Activated T-helper 17 cell treated with anti-CD3 and anti-CD28 coated beads, Interleukin-2, amount 50 U/mL, for 72 hours (primary cell): ENCODE results near the gene GPATCH8. TPM values are rescaled to one million over a fixed set of nuclear protein-coding genes. Genes with fewer than 3 reads are reported as not detected.
A peak's percentile ranks its signal among the peaks of the same experiment; 100 is the strongest.

Experiments used
- ATAC-seq: fragments of 150-1000 bp; cut with Tn5 transposase; replicated peaks from 2 replicates; pipeline ENCODE4 v1.10.0; 2021; ENCODE audit warnings: mild to moderate bottlenecking, moderate library complexity
- H3K27ac Mint-ChIP-seq: one replicate; pipeline ENCODE4 v1.8.0; 2022; ENCODE audit warnings: mixed read lengths
- H3K27me3 Mint-ChIP-seq: one replicate; pipeline ENCODE4 v1.8.0; 2022; ENCODE audit warnings: mixed read lengths
- H3K36me3 Mint-ChIP-seq: one replicate; pipeline ENCODE4 v1.8.0; 2022; ENCODE audit warnings: low read depth, mild to moderate bottlenecking, mixed read lengths
- H3K4me1 Mint-ChIP-seq: one replicate; pipeline ENCODE4 v1.8.0; 2022; ENCODE audit warnings: mixed read lengths
- H3K4me3 Mint-ChIP-seq: one replicate; pipeline ENCODE4 v1.8.0; 2022; ENCODE audit warnings: mild to moderate bottlenecking, mixed read lengths
- H3K9me3 Mint-ChIP-seq: one replicate; pipeline ENCODE4 v1.8.0; 2022; ENCODE audit warnings: mixed read lengths
- total RNA-seq, 2 donors: library from RNA; stranded (reverse); gene quantifications; one replicate each; pipeline ENCODE4 v1.2.3, GENCODE V29; 2022

GPATCH8 gene
- total RNA-seq, 2 donors from 2014 or later: 40.3 to 43.7 TPM

- Mint-ChIP-seq H3K27ac (no peak overlapping the region), H3K9me3 (peaks cover 3% of the 10 kb centered on the region), H3K4me1 (peaks cover 11% of the 10 kb centered on the region), H3K27me3 (peaks cover 11% of the 10 kb centered on the region), H3K36me3 (no peaks in the 10 kb centered on the region), H3K4me3 (peak overlapping the region; percentile 67)
- ATAC-seq: peak; percentile 93
These were observed 117.7 kb downstream of the GPATCH8 start for GRCh38 chr17:44385287-44386181.

DNA sequence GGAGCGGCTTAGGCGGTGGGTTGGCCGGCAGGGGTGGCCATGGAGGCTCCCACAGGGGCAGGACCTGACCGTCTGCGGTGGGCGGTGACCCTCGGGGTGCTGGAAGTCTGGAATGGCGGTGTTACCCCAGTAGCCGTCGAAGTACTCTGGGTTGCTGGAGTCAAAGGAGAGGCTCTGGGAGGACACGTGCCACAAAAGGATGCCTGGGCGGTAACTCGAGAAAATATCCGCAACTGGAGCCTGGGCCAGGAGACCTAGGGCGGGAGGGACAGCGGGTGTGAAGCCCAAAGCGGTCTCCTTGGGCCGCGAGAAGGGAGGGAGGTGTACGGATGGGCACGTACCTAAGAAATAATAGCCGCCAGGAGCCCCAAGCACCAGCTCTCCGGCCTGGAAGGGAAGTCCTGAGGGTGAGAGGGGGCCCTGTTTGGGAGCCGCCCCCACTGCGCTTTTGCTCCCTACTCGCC lies 118.4 kb downstream of the GPATCH8 start:
- Mint-ChIP-seq H3K27ac (no peak overlapping the region), H3K27me3 (peaks cover 11% of the 10 kb centered on the region), H3K4me1 (peaks cover 11% of the 10 kb centered on the region), H3K9me3 (peaks cover 3% of the 10 kb centered on the region), H3K4me3 (peak overlapping the region; percentile 67), H3K36me3 (no peaks in the 10 kb centered on the region)
- ATAC-seq: no peak

- Mint-ChIP-seq H3K4me1 (peaks cover 7% of the 10 kb centered on the region), H3K27ac (no peak overlapping the region), H3K36me3 (no peaks in the 10 kb centered on the region), H3K4me3 (peak overlapping the region; percentile 67), H3K27me3 (peaks cover 7% of the 10 kb centered on the region), H3K9me3 (peaks cover under 1% of the 10 kb centered on the region)
- ATAC-seq: no peak
These were observed 118.9 kb downstream of the GPATCH8 start for GRCh38 chr17:44384281-44384822.

DNA sequence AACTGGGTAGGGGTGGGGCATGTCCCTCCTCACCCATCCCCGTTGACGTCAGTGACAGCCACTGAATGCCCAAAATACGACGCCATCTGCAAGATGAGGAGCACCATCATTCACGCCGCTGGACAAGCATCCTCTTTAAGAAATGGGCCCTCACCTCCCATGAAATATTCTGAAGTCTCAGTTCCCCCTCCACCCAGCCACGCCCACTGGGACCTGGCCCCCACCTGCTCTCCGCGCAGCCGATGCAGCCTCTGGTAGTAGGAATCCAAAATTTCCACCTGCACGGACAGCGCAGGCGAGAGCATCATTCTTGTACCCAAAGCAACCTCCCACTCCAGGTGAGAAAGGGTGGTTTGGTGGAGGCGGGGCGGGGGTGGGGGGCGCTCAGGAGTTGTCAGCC lies 119.3 kb downstream of the GPATCH8 start:
- Mint-ChIP-seq H3K36me3 (no peaks in the 10 kb centered on the region), H3K4me3 (no peak overlapping the region), H3K4me1 (peaks cover 6% of the 10 kb centered on the region), H3K9me3 (no peaks in the 10 kb centered on the region), H3K27ac (no peak overlapping the region), H3K27me3 (peaks cover 7% of the 10 kb centered on the region)
- ATAC-seq: no peak

- Mint-ChIP-seq H3K27ac (no peak overlapping the region), H3K9me3 (no peaks in the 10 kb centered on the region), H3K4me3 (no peak overlapping the region), H3K36me3 (no peaks in the 10 kb centered on the region), H3K4me1 (peaks cover 6% of the 10 kb centered on the region), H3K27me3 (peaks cover 11% of the 10 kb centered on the region)
- no peak for ATAC-seq
These were observed 119.8 kb downstream of the GPATCH8 start for GRCh38 chr17:44383363-44383762.

- Mint-ChIP-seq H3K27ac (no peak overlapping the region), H3K9me3 (no peaks in the 10 kb centered on the region), H3K4me1 (peaks cover 6% of the 10 kb centered on the region), H3K36me3 (no peaks in the 10 kb centered on the region), H3K4me3 (no peak overlapping the region), H3K27me3 (peaks cover 12% of the 10 kb centered on the region)
- ATAC-seq: no peak
These were observed 120.3 kb downstream of the GPATCH8 start for GRCh38 chr17:44382917-44383316.

DNA sequence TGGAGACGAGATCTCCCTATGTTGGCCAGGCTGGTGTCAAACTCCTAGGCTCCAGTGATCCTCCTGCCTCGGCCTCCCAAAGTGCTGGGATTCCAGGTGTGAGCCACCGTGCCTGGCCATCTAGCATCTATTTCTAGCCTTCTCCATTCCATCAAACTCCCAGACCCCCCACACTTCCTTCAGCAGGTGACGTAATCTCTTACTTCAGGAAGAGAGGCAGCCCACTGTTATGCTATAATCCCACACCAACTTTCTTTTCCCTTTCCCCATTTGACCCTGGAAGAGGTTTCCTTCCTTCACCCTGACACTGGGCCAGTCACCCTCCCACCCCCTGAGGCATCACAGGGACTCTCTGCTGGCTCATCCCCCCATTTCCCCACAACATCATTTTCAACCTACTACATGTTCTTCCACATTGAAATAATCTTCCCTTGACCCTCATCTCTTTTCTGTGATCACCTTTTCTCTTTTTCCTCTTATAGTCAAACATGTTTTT lies 121.3 kb downstream of the GPATCH8 start:
- Mint-ChIP-seq H3K27ac (no peak overlapping the region), H3K4me3 (no peak overlapping the region), H3K36me3 (no peaks in the 10 kb centered on the region), H3K9me3 (no peaks in the 10 kb centered on the region), H3K27me3 (peaks cover 12% of the 10 kb centered on the region), H3K4me1 (peaks cover 6% of the 10 kb centered on the region)
- no peak for ATAC-seq

GRCh38 chr17:44380767-44381166 lies 122.4 kb downstream of the GPATCH8 start:
- Mint-ChIP-seq H3K36me3 (no peaks in the 10 kb centered on the region), H3K27ac (no peak overlapping the region), H3K27me3 (peaks cover 17% of the 10 kb centered on the region), H3K4me3 (no peak overlapping the region), H3K9me3 (no peaks in the 10 kb centered on the region), H3K4me1 (no peaks in the 10 kb centered on the region)
- no peak for ATAC-seq

DNA sequence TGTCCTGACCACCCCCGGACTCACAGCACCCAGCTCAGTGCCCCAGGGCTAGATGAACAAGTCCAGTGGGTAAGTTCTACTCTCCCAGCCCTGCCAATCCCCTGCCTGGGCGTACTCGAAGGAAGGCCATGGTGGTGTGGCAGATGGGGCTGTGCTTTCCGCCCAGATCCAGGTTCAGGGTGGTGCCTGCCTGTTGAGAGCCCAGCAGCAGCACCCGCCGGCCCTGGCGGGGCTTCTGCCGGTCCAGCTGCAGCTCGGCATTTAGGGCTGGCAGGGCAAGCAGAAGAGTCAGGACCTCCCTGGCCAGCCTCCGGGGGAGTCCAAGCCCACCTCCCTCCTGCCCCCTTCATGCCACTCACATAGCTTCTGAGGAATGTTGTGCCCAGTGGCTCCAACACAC lies 123.3 kb downstream of the GPATCH8 start:
- Mint-ChIP-seq H3K4me1 (no peaks in the 10 kb centered on the region), H3K27me3 (peaks cover 17% of the 10 kb centered on the region)

DNA sequence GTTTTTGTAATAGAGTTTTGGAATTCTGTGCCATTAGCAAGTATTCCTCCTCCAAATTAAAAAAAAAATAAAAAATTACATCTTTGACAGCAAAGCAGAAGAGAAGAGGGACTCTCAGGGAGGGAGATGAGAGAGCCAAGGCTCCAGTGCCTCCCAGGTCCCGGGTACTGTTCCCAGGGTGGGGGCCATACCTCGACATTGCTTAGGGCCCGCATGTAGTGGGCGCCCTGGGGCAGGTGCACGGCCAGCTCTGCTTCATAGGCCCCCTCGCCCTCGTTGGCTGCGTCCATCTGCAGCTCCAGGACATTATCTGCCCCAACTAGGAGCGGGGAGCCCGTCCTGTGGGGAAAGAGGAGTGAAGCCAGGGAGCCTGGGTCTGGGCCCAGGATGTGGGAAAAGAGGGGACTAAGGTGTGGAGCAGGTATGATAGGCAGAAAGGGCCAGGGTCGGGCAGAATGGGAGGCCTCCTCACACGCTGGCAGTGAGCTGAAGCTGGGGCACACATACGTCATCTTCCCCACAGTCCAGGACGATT lies 125.0 kb downstream of the GPATCH8 start:
- H3K27me3 Mint-ChIP-seq: peaks cover 20% of the 10 kb centered on the region
- H3K9me3 Mint-ChIP-seq: no peaks in the 10 kb centered on the region
- ATAC-seq: no peak
- no peak overlapping the region for H3K4me3 Mint-ChIP-seq
- no peak overlapping the region for H3K27ac Mint-ChIP-seq
- H3K4me1 Mint-ChIP-seq: no peaks in the 10 kb centered on the region
- H3K36me3 Mint-ChIP-seq: no peaks in the 10 kb centered on the region

More for the DNA sequence above, 123.3 kb downstream of the GPATCH8 start:
- Mint-ChIP-seq H3K27ac (no peak overlapping the region), H3K9me3 (no peaks in the 10 kb centered on the region), H3K36me3 (no peaks in the 10 kb centered on the region), H3K4me3 (no peak overlapping the region)
- no peak for ATAC-seq

DNA sequence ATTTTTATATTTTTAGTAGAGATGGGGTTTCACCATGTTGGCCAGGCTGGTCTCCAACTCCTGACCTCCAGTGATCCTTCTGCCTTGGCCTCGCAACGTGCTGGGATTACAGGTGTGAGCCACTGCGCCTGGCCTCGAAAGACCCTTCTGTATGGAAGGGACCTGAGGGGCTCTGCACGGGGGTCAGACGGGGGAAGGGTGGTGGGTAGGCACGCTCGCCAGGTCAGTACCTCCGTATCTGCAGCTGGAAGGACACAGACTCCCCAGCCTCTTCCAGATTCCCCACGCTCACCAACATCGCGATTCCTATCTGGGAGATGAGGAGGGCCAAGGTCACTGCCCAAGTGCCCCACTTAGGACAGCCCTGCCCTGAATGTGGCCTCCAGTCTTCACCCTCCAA lies 126.4 kb downstream of the GPATCH8 start:
- Mint-ChIP-seq H3K36me3 (no peaks in the 10 kb centered on the region), H3K4me1 (no peaks in the 10 kb centered on the region), H3K27ac (no peak overlapping the region)

DNA sequence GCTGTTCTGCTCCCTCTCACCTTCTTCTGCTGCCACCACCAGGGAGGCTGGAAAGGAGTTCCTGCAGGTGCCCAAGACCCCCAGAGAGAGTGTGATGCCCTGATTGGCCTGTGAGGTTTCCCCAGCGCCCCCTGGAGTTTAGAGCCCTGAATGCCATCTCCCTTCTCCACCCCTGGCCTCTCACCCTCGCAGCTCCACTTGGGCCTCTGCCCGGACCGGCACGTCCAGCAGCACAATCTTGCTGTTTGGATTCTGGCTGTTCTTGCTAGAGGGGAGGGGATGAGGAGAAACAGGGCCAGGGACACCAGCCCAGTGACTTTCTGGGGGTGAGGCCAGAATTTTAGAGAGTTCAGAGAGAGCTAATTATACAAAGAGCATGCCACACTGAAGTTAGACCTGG lies 127.1 kb downstream of the GPATCH8 start:
- Mint-ChIP-seq H3K9me3 (no peaks in the 10 kb centered on the region), H3K27me3 (peaks cover 14% of the 10 kb centered on the region), H3K4me1 (no peaks in the 10 kb centered on the region), H3K36me3 (no peaks in the 10 kb centered on the region), H3K4me3 (no peak overlapping the region), H3K27ac (no peak overlapping the region)
- no peak for ATAC-seq

More for the DNA sequence above, 126.4 kb downstream of the GPATCH8 start:
- Mint-ChIP-seq H3K4me3 (no peak overlapping the region), H3K27me3 (peaks cover 15% of the 10 kb centered on the region), H3K9me3 (no peaks in the 10 kb centered on the region)
- ATAC-seq: no peak

DNA sequence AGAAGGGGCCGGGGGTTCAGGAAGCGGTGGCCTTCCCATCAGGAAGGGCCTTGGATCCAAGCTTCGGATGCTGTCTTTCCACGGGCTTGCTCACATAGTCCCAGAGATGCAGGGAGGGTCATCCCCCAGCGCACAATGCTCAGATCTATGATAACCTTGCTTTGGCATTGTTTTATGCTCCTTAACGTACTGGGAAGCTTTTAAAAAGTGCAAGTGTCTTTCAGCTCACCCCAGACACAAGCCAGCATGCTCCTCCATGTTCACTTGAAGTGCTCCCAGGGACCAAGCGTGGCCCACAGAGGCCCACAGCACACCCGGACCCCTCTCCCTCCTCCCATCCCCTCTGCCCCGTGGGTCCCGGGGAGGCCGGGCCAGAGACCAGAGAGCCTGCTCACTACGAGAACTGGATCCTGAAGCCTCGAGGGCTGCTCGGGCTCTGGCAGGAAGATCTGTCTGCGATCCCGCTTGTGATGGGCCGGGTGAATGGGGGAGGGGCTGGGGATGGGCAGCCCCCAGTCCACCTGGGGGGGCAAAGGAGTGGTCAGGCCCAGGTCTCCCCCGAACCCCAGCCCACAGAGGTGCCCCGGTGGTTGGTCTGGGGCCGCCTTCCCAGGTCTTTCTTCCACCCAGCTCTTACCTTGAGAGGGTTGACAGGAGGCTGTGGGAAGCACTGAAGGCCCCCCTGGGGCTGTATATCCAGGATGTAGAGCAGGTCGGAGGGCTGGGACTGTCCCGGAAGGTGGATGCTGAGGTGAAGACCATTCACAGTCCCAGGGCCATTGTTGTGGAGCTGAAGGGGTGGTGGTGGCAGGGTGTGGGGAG lies 127.8 kb downstream of the GPATCH8 start:
- H3K4me3 Mint-ChIP-seq: no peak overlapping the region
- H3K27me3 Mint-ChIP-seq: peaks cover 14% of the 10 kb centered on the region
- H3K4me1 Mint-ChIP-seq: no peaks in the 10 kb centered on the region
- no peaks in the 10 kb centered on the region for H3K9me3 Mint-ChIP-seq
- ATAC-seq: no peak
- no peaks in the 10 kb centered on the region for H3K36me3 Mint-ChIP-seq
- no peak overlapping the region for H3K27ac Mint-ChIP-seq
